WI38 (cell line): ENCODE results near the gene GRID1.

Experiments used
- H3K4me3 ChIP-seq: 2 replicates; pipeline ENCODE4 v1.5.1; 2011; ENCODE audit warnings: low read depth, mild to moderate bottlenecking, control low read depth, low read length
- CTCF ChIP-seq: IDR thresholded peaks from 2 replicates; pipeline ENCODE4 v1.5.1; 2012; ENCODE audit warnings: low read depth, mild to moderate bottlenecking, control low read depth, low read length

GRID1 gene

GRCh38 chr10:85635650-85636049 is 730.9 kb downstream of the GRID1 start:
- no peak overlapping the region for H3K4me3 ChIP-seq
- TF ChIP-seq CTCF, result no peak

GRCh38 chr10:85624511-85624910 is 742.1 kb downstream of the GRID1 start:
- TF ChIP-seq CTCF, result no peak
- no peak overlapping the region for H3K4me3 ChIP-seq

GRCh38 chr10:85623758-85624157 is 742.8 kb downstream of the GRID1 start:
- TF ChIP-seq CTCF, result no peak
- no peak overlapping the region for H3K4me3 ChIP-seq

GRCh38 chr10:85623342-85623741 is 743.3 kb downstream of the GRID1 start:
- TF ChIP-seq CTCF, result no peak
- H3K4me3 ChIP-seq, result no peak overlapping the region

GRCh38 chr10:85622425-85622824 is 744.2 kb downstream of the GRID1 start:
- TF ChIP-seq CTCF, result no peak
- H3K4me3 ChIP-seq, result no peak overlapping the region

GRCh38 chr10:85621562-85621961 is 745.0 kb downstream of the GRID1 start:
- TF ChIP-seq CTCF, result no peak
- H3K4me3 ChIP-seq, result no peak overlapping the region

GRCh38 chr10:85620807-85621206 is 745.8 kb downstream of the GRID1 start:
- H3K4me3 ChIP-seq, result no peak overlapping the region
- TF ChIP-seq CTCF, result no peak
